ENCODE data around the gene PTPRK.

PTPRK gene

GRCh38 chr6:128209771-128210170 lies 310.6 kb downstream of the PTPRK start:
- H3K36me3 ChIP-seq (ENCODE audit: control insufficient read depth, insufficient read depth, low read length) = no peaks in the 10 kb centered on the region
- H3K27me3 ChIP-seq (ENCODE audit: control insufficient read depth, insufficient read depth, low read length) = no peaks in the 10 kb centered on the region
- no peak overlapping the region for H3K9ac ChIP-seq (ENCODE audit: low read depth, low read length)
- H3K4me3 ChIP-seq (ENCODE audit: low read depth, low read length) = no peak overlapping the region
- H3K9me3 ChIP-seq (ENCODE audit: control insufficient read depth, insufficient read depth, low read length) = no peaks in the 10 kb centered on the region
- peaks cover 9% of the 10 kb centered on the region for H3K4me1 ChIP-seq (ENCODE audit: control insufficient read depth, insufficient read depth, low read length)
- no peak overlapping the region for H3K27ac ChIP-seq (ENCODE audit: low read depth, low read length)

GRCh38 chr6:128208851-128209580 lies 311.4 kb downstream of the PTPRK start:
- Histone ChIP-seq H3K27ac (ENCODE audit: low read depth, low read length) (no peak overlapping the region), H3K4me3 (ENCODE audit: low read depth, low read length) (no peak overlapping the region), H3K27me3 (ENCODE audit: control insufficient read depth, insufficient read depth, low read length) (no peaks in the 10 kb centered on the region), H3K9ac (ENCODE audit: low read depth, low read length) (no peak overlapping the region), H3K4me1 (ENCODE audit: control insufficient read depth, insufficient read depth, low read length) (peaks cover 14% of the 10 kb centered on the region), H3K9me3 (ENCODE audit: control insufficient read depth, insufficient read depth, low read length) (no peaks in the 10 kb centered on the region), H3K36me3 (ENCODE audit: control insufficient read depth, insufficient read depth, low read length) (no peaks in the 10 kb centered on the region)

- Histone ChIP-seq H3K9ac (ENCODE audit: low read depth, low read length) (no peak overlapping the region), H3K4me3 (ENCODE audit: low read depth, low read length) (no peak overlapping the region), H3K9me3 (ENCODE audit: control insufficient read depth, insufficient read depth, low read length) (no peaks in the 10 kb centered on the region), H3K36me3 (ENCODE audit: control insufficient read depth, insufficient read depth, low read length) (no peaks in the 10 kb centered on the region), H3K4me1 (ENCODE audit: control insufficient read depth, insufficient read depth, low read length) (peaks cover 14% of the 10 kb centered on the region), H3K27ac (ENCODE audit: low read depth, low read length) (no peak overlapping the region), H3K27me3 (ENCODE audit: control insufficient read depth, insufficient read depth, low read length) (no peaks in the 10 kb centered on the region)
These were observed 312.3 kb downstream of the PTPRK start for GRCh38 chr6:128208078-128208477.

- no peak overlapping the region for H3K4me3 ChIP-seq (ENCODE audit: low read depth, low read length)
- H3K9ac ChIP-seq (ENCODE audit: low read depth, low read length) = no peak overlapping the region
- H3K9me3 ChIP-seq (ENCODE audit: control insufficient read depth, insufficient read depth, low read length) = no peaks in the 10 kb centered on the region
- no peaks in the 10 kb centered on the region for H3K36me3 ChIP-seq (ENCODE audit: control insufficient read depth, insufficient read depth, low read length)
- H3K27me3 ChIP-seq (ENCODE audit: control insufficient read depth, insufficient read depth, low read length) = no peaks in the 10 kb centered on the region
- peaks cover 19% of the 10 kb centered on the region for H3K4me1 ChIP-seq (ENCODE audit: control insufficient read depth, insufficient read depth, low read length)
- H3K27ac ChIP-seq (ENCODE audit: low read depth, low read length) = no peak overlapping the region
These were observed 313.6 kb downstream of the PTPRK start for GRCh38 chr6:128206610-128207426.

- H3K4me3 ChIP-seq (ENCODE audit: low read depth, low read length) = no peak overlapping the region
- no peaks in the 10 kb centered on the region for H3K36me3 ChIP-seq (ENCODE audit: control insufficient read depth, insufficient read depth, low read length)
- H3K9ac ChIP-seq (ENCODE audit: low read depth, low read length) = no peak overlapping the region
- no peak overlapping the region for H3K27ac ChIP-seq (ENCODE audit: low read depth, low read length)
- H3K9me3 ChIP-seq (ENCODE audit: control insufficient read depth, insufficient read depth, low read length) = no peaks in the 10 kb centered on the region
- H3K4me1 ChIP-seq (ENCODE audit: control insufficient read depth, insufficient read depth, low read length) = peaks cover 12% of the 10 kb centered on the region
- H3K27me3 ChIP-seq (ENCODE audit: control insufficient read depth, insufficient read depth, low read length) = no peaks in the 10 kb centered on the region
These were observed 315.8 kb downstream of the PTPRK start for GRCh38 chr6:128204616-128205015.

GRCh38 chr6:128202169-128202765 lies 318.1 kb downstream of the PTPRK start:
- H3K4me3 ChIP-seq (ENCODE audit: low read depth, low read length) = no peak overlapping the region
- no peaks in the 10 kb centered on the region for H3K36me3 ChIP-seq (ENCODE audit: control insufficient read depth, insufficient read depth, low read length)
- no peak overlapping the region for H3K27ac ChIP-seq (ENCODE audit: low read depth, low read length)
- H3K9me3 ChIP-seq (ENCODE audit: control insufficient read depth, insufficient read depth, low read length) = no peaks in the 10 kb centered on the region
- no peak overlapping the region for H3K9ac ChIP-seq (ENCODE audit: low read depth, low read length)
- no peaks in the 10 kb centered on the region for H3K27me3 ChIP-seq (ENCODE audit: control insufficient read depth, insufficient read depth, low read length)
- H3K4me1 ChIP-seq (ENCODE audit: control insufficient read depth, insufficient read depth, low read length) = peaks cover 12% of the 10 kb centered on the region; the same call in 1 of the 2 replicates

GRCh38 chr6:128200789-128201188 lies 319.6 kb downstream of the PTPRK start:
- H3K4me1 ChIP-seq (ENCODE audit: control insufficient read depth, insufficient read depth, low read length) = peaks cover 12% of the 10 kb centered on the region; the same call in 1 of the 2 replicates
- H3K4me3 ChIP-seq (ENCODE audit: low read depth, low read length) = no peak overlapping the region
- H3K9ac ChIP-seq (ENCODE audit: low read depth, low read length) = no peak overlapping the region
- H3K36me3 ChIP-seq (ENCODE audit: control insufficient read depth, insufficient read depth, low read length) = no peaks in the 10 kb centered on the region
- H3K27me3 ChIP-seq (ENCODE audit: control insufficient read depth, insufficient read depth, low read length) = no peaks in the 10 kb centered on the region
- no peaks in the 10 kb centered on the region for H3K9me3 ChIP-seq (ENCODE audit: control insufficient read depth, insufficient read depth, low read length)
- no peak overlapping the region for H3K27ac ChIP-seq (ENCODE audit: low read depth, low read length)

GRCh38 chr6:128199461-128199860 lies 320.9 kb downstream of the PTPRK start:
- Histone ChIP-seq H3K27me3 (ENCODE audit: control insufficient read depth, insufficient read depth, low read length) (no peaks in the 10 kb centered on the region), H3K4me1 (ENCODE audit: control insufficient read depth, insufficient read depth, low read length) (0 out of 2 replicates have a peak, but pooled peaks cover 6% of the 10 kb centered on the region), H3K9ac (ENCODE audit: low read depth, low read length) (no peak overlapping the region), H3K27ac (ENCODE audit: low read depth, low read length) (no peak overlapping the region), H3K36me3 (ENCODE audit: control insufficient read depth, insufficient read depth, low read length) (no peaks in the 10 kb centered on the region), H3K4me3 (ENCODE audit: low read depth, low read length) (no peak overlapping the region), H3K9me3 (ENCODE audit: control insufficient read depth, insufficient read depth, low read length) (no peaks in the 10 kb centered on the region)

GRCh38 chr6:128192972-128193371 lies 327.4 kb downstream of the PTPRK start:
- Histone ChIP-seq H3K9me3 (ENCODE audit: control insufficient read depth, insufficient read depth, low read length) (no peaks in the 10 kb centered on the region), H3K4me1 (ENCODE audit: control insufficient read depth, insufficient read depth, low read length) (peaks cover 4% of the 10 kb centered on the region; the same call in 1 of the 2 replicates), H3K36me3 (ENCODE audit: control insufficient read depth, insufficient read depth, low read length) (no peaks in the 10 kb centered on the region), H3K27ac (ENCODE audit: low read depth, low read length) (no peak overlapping the region), H3K27me3 (ENCODE audit: control insufficient read depth, insufficient read depth, low read length) (no peaks in the 10 kb centered on the region), H3K9ac (ENCODE audit: low read depth, low read length) (no peak overlapping the region), H3K4me3 (ENCODE audit: low read depth, low read length) (no peak overlapping the region)

GRCh38 chr6:128188678-128189077 lies 331.7 kb downstream of the PTPRK start:
- H3K4me1 ChIP-seq (ENCODE audit: control insufficient read depth, insufficient read depth, low read length) = peaks cover 4% of the 10 kb centered on the region; the same call in 1 of the 2 replicates
- no peaks in the 10 kb centered on the region for H3K27me3 ChIP-seq (ENCODE audit: control insufficient read depth, insufficient read depth, low read length)

GRCh38 chr6:128186729-128187128 lies 333.7 kb downstream of the PTPRK start:
- H3K9ac ChIP-seq (ENCODE audit: low read depth, low read length) = no peak overlapping the region
- no peaks in the 10 kb centered on the region for H3K27me3 ChIP-seq (ENCODE audit: control insufficient read depth, insufficient read depth, low read length)
- H3K9me3 ChIP-seq (ENCODE audit: control insufficient read depth, insufficient read depth, low read length) = no peaks in the 10 kb centered on the region
- H3K4me3 ChIP-seq (ENCODE audit: low read depth, low read length) = no peak overlapping the region
- H3K36me3 ChIP-seq (ENCODE audit: control insufficient read depth, insufficient read depth, low read length) = peaks cover 12% of the 10 kb centered on the region
- H3K4me1 ChIP-seq (ENCODE audit: control insufficient read depth, insufficient read depth, low read length) = no peaks in the 10 kb centered on the region; the same call in 1 of the 2 replicates
- no peak overlapping the region for H3K27ac ChIP-seq (ENCODE audit: low read depth, low read length)

More at GRCh38 chr6:128188678-128189077, 331.7 kb downstream of the PTPRK start:
- Histone ChIP-seq H3K4me3 (ENCODE audit: low read depth, low read length) (no peak overlapping the region), H3K36me3 (ENCODE audit: control insufficient read depth, insufficient read depth, low read length) (peaks cover 9% of the 10 kb centered on the region), H3K27ac (ENCODE audit: low read depth, low read length) (no peak overlapping the region), H3K9me3 (ENCODE audit: control insufficient read depth, insufficient read depth, low read length) (no peaks in the 10 kb centered on the region), H3K9ac (ENCODE audit: low read depth, low read length) (no peak overlapping the region)
